Measurements from ENCODE around the gene USP12.
"Not testable (repeated sequence)": the region's sequence is repeated elsewhere in the genome, so short reads cannot be mapped to it uniquely, and the experiment has no call there.

Gene USP12

GRCh38 chr13:27076421-27076820 lies 95.2 kb downstream of the USP12 start:
- no peak for DNase-seq (ENCODE audit: low read depth)

- DNase-seq (ENCODE audit: low read depth): no peak
Measured at GRCh38 chr13:27073186-27073585, 98.4 kb downstream of the USP12 start.

- DNase-seq (ENCODE audit: low read depth): not testable (repeated sequence)
Measured at GRCh38 chr13:27066123-27066522, 105.5 kb downstream of the USP12 start.

- no peak for DNase-seq (ENCODE audit: low read depth)
Measured at GRCh38 chr13:27065582-27065981, 106.0 kb downstream of the USP12 start.

GRCh38 chr13:27064252-27064995 lies 107.2 kb downstream of the USP12 start:
- no peak for DNase-seq (ENCODE audit: low read depth)

- no peak for DNase-seq (ENCODE audit: low read depth)
Measured at GRCh38 chr13:27057817-27058216, 113.8 kb downstream of the USP12 start.

GRCh38 chr13:27055526-27055925 lies 116.1 kb downstream of the USP12 start:
- no peak for DNase-seq (ENCODE audit: low read depth)

GRCh38 chr13:27054760-27055159 lies 116.9 kb downstream of the USP12 start:
- DNase-seq (ENCODE audit: low read depth): no peak

GRCh38 chr13:27053902-27054595 lies 117.6 kb downstream of the USP12 start:
- DNase-seq (ENCODE audit: low read depth): no peak

- no peak for DNase-seq (ENCODE audit: low read depth)
Measured at GRCh38 chr13:27053210-27053884, 118.3 kb downstream of the USP12 start.

GRCh38 chr13:27052551-27053208 lies 118.9 kb downstream of the USP12 start:
- DNase-seq (ENCODE audit: low read depth): no peak

GRCh38 chr13:27047081-27047480 lies 124.5 kb downstream of the USP12 start:
- DNase-seq (ENCODE audit: low read depth): no peak

- no peak for DNase-seq (ENCODE audit: low read depth)
Measured at GRCh38 chr13:27044837-27045570, 126.6 kb downstream of the USP12 start.

- no peak for DNase-seq (ENCODE audit: low read depth)
Measured at GRCh38 chr13:27043013-27043412, 128.6 kb downstream of the USP12 start.

GRCh38 chr13:27041341-27041740 lies 130.3 kb downstream of the USP12 start:
- DNase-seq (ENCODE audit: low read depth): no peak

- no peak for DNase-seq (ENCODE audit: low read depth)
Measured at GRCh38 chr13:27040826-27041108, 130.8 kb downstream of the USP12 start.

- no peak for DNase-seq (ENCODE audit: low read depth)
Measured at GRCh38 chr13:27039171-27039701, 132.4 kb downstream of the USP12 start.

- DNase-seq (ENCODE audit: low read depth): no peak
Measured at GRCh38 chr13:27038323-27038722, 133.3 kb downstream of the USP12 start.

- no peak for DNase-seq (ENCODE audit: low read depth)
Measured at GRCh38 chr13:27037571-27037970, 134.0 kb downstream of the USP12 start.

- no peak for DNase-seq (ENCODE audit: low read depth)
Measured at GRCh38 chr13:27037171-27037570, 134.4 kb downstream of the USP12 start.

- DNase-seq (ENCODE audit: low read depth): no peak
Measured at GRCh38 chr13:27036236-27036981, 135.2 kb downstream of the USP12 start.
